ENCODE data around the gene WDR18.

DNA sequence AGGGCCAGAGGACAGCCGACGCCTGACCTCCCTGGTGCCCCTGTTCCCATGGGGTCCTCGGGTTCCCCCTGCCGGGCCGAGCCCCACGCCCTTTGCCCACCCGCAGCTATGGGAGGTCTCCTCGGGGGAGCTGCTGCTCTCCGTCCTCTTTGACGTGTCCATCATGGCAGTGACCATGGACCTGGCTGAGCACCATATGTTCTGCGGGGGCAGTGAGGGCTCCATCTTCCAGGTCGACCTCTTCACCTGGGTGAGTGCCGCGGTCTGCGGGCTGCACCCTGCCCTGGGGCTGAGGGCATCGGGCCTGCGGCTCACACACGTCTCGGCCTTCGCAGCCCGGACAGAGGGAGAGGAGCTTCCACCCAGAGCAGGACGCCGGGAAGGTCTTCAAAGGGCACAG lies 6.6 kb downstream of the WDR18 start:
- TF ChIP-seq POLR2AphosphoS5 (IDR thresholded peaks at IDR 0.05; ENCODE audit: low read depth, low read length): no peak
- no peak for TF ChIP-seq POLR2A (IDR thresholded peaks at IDR 0.05; ENCODE audit: low read depth, low read length)
- no peak for TF ChIP-seq TAF1 (IDR thresholded peaks at IDR 0.05; ENCODE audit: low read depth, low read length)
- TF ChIP-seq PAX5 (IDR thresholded peaks at IDR 0.05; ENCODE audit: insufficient read depth, low read length, severe bottlenecking): no peak
- TF ChIP-seq SPI1 (IDR thresholded peaks at IDR 0.05; ENCODE audit: low read depth, low read length): no peak
- TF ChIP-seq POU2F2 (IDR thresholded peaks at IDR 0.05; ENCODE audit: low read depth, low read length): no peak
